Progenitor cell of endocrine pancreas (in vitro differentiated cells): Measurements from ENCODE around the gene ABI3BP. TPM values are rescaled to one million over a fixed set of nuclear protein-coding genes. Genes with fewer than 3 reads are reported as not detected.
"Not testable (repeated sequence)": the region's sequence is repeated elsewhere in the genome, so short reads cannot be mapped to it uniquely, and the experiment has no call there.

Source experiments
- DNase-seq: peaks from one replicate; pipeline ENCODE4 v3.0.0; 2021; ENCODE audit warnings: low spot score; ENCODE audit not compliant: unreplicated experiment
- H3K27ac Mint-ChIP-seq: 2 replicates; pipeline ENCODE4 v1.8.0; 2021; ENCODE audit warnings: mild to moderate bottlenecking, moderate library complexity, mixed read lengths
- H3K27me3 Mint-ChIP-seq: 2 replicates; pipeline ENCODE4 v1.8.0; 2021; ENCODE audit warnings: mixed read lengths
- H3K36me3 Mint-ChIP-seq: 2 replicates; pipeline ENCODE4 v1.8.0; 2022; ENCODE audit warnings: mixed read lengths; ENCODE audit not compliant: insufficient read depth
- H3K4me1 Mint-ChIP-seq: 2 replicates; pipeline ENCODE4 v1.8.0; 2021; ENCODE audit warnings: low read depth, mixed read lengths
- H3K4me3 Mint-ChIP-seq: 2 replicates; pipeline ENCODE4 v1.8.0; 2021; ENCODE audit warnings: low read depth, mild to moderate bottlenecking, moderate library complexity, mixed read lengths
- H3K9me3 Mint-ChIP-seq: 2 replicates; pipeline ENCODE4 v1.8.0; 2021; ENCODE audit warnings: low read depth, mixed read lengths
- CTCF ChIP-seq: fragments of 200-600 bp; sonication (generic); IDR thresholded peaks from one replicate; pipeline ENCODE4 v1.5.0; 2021; ENCODE audit warnings: antibody characterized with exemption, mild to moderate bottlenecking; ENCODE audit not compliant: unreplicated experiment
- total RNA-seq: library from RNA; stranded (reverse); gene quantifications from 2 replicates; pipeline ENCODE4 v1.2.1, GENCODE V29; 2021

ABI3BP gene
- total RNA-seq, 1 donor from 2014 or later = not detected

GRCh38 chr3:101020351-101021015 is 27.3 kb upstream of the ABI3BP start:
- DNase-seq = no peak
- H3K36me3 Mint-ChIP-seq = no peaks in the 10 kb centered on the region
- no peak overlapping the region for H3K27ac Mint-ChIP-seq
- TF ChIP-seq CTCF = no peak
- no peaks in the 10 kb centered on the region for H3K27me3 Mint-ChIP-seq
- no peak overlapping the region for H3K4me3 Mint-ChIP-seq
- H3K9me3 Mint-ChIP-seq = peaks cover 15% of the 10 kb centered on the region
- no peaks in the 10 kb centered on the region for H3K4me1 Mint-ChIP-seq

- Mint-ChIP-seq H3K4me1 (no peaks in the 10 kb centered on the region), H3K36me3 (no peaks in the 10 kb centered on the region), H3K9me3 (peaks cover 8% of the 10 kb centered on the region), H3K27me3 (no peaks in the 10 kb centered on the region), H3K27ac (no peak overlapping the region), H3K4me3 (no peak overlapping the region)
- no peak for TF ChIP-seq CTCF
- DNase-seq = no peak
These were observed 23.8 kb upstream of the ABI3BP start for GRCh38 chr3:101017017-101017416.

- not testable (repeated sequence) for H3K4me1 Mint-ChIP-seq, H3K27ac Mint-ChIP-seq, DNase-seq, H3K4me3 Mint-ChIP-seq, H3K36me3 Mint-ChIP-seq, H3K27me3 Mint-ChIP-seq
- H3K9me3 Mint-ChIP-seq = peaks cover 36% of the 10 kb centered on the region
These were observed 19.1 kb upstream of the ABI3BP start for GRCh38 chr3:101012312-101012711.

- TF ChIP-seq CTCF = no peak
- Mint-ChIP-seq H3K9me3 (peaks cover 39% of the 10 kb centered on the region), H3K27ac (no peak overlapping the region), H3K27me3 (no peaks in the 10 kb centered on the region), H3K4me1 (peaks cover 1% of the 10 kb centered on the region), H3K4me3 (no peak overlapping the region), H3K36me3 (peaks cover 1% of the 10 kb centered on the region)
- no peak for DNase-seq
These were observed 17.9 kb upstream of the ABI3BP start for GRCh38 chr3:101011136-101011535.

- TF ChIP-seq CTCF = no peak
- no peaks in the 10 kb centered on the region for H3K27me3 Mint-ChIP-seq
- H3K27ac Mint-ChIP-seq = no peak overlapping the region
- no peak overlapping the region for H3K4me3 Mint-ChIP-seq
- H3K9me3 Mint-ChIP-seq = peaks cover 39% of the 10 kb centered on the region
- H3K4me1 Mint-ChIP-seq = peaks cover 1% of the 10 kb centered on the region
- peaks cover 1% of the 10 kb centered on the region for H3K36me3 Mint-ChIP-seq
- DNase-seq = no peak
These were observed 17.1 kb upstream of the ABI3BP start for GRCh38 chr3:101010296-101010695.

- TF ChIP-seq CTCF = no peak
- no peak overlapping the region for H3K27ac Mint-ChIP-seq
- DNase-seq = no peak
These were observed 16.2 kb upstream of the ABI3BP start for GRCh38 chr3:101009386-101009785.

More at GRCh38 chr3:101009386-101009785, 16.2 kb upstream of the ABI3BP start:
- Mint-ChIP-seq H3K4me1 (peaks cover 1% of the 10 kb centered on the region), H3K36me3 (peaks cover 1% of the 10 kb centered on the region), H3K4me3 (no peak overlapping the region), H3K27me3 (no peaks in the 10 kb centered on the region), H3K9me3 (peaks cover 39% of the 10 kb centered on the region)
